SK-N-SH (cell line): ENCODE results near the gene EIF3F. TPM values are rescaled to one million over a fixed set of nuclear protein-coding genes. Genes with fewer than 3 reads are reported as not detected.
A peak's percentile ranks its signal among the peaks of the same experiment; 100 is the strongest.

Experiments
- CTCF ChIA-PET: fragments of 300-600, 350-600 bp; formaldehyde crosslinking; extraction: SDS; loops from one replicate; lab custom pipeline; 2021; lab: Yijun Ruan, JAX
- POLR2A ChIA-PET: fragments of 350-600 bp; sonication (Branson Sonifier 250); formaldehyde crosslinking; extraction: SDS; loops from one replicate; lab custom pipeline; 2020; ENCODE audit warnings: antibody characterized with exemption, inconsistent platforms; lab: Yijun Ruan, JAX
- DNase-seq: peaks from one replicate; pipeline ENCODE4 v3.0.0; 2012
- H2AFZ ChIP-seq: fragments of 200-600 bp; sonication (generic); 2 replicates; pipeline ENCODE4 v1.8.1; 2016; ENCODE audit warnings: antibody characterized with exemption, mild to moderate bottlenecking, low read depth
- H3F3A ChIP-seq: fragments of 200-600 bp; sonication (generic); replicated peaks from 2 replicates; pipeline ENCODE3; 2016; ENCODE audit warnings: antibody characterized with exemption, mild to moderate bottlenecking; ENCODE audit not compliant: insufficient read depth
- H3K27ac ChIP-seq, 2 experiments: fragments of 200-500 bp in 1 of 2; fragments of 200-600 bp in 1 of 2; sonication (Bioruptor generic) in 1 of 2; sonication (generic), shearing (Covaris generic) in 1 of 2; 2 replicates each; pipeline versions ENCODE4 v1.5.1 to v1.6.1; 2014 to 2016; ENCODE audit warnings: low read depth in 2 of 2, inconsistent platforms in 1 of 2, low read length in 1 of 2, mild to moderate bottlenecking in 1 of 2, mixed read lengths in 1 of 2
- H3K27me3 ChIP-seq: fragments of 200-600 bp; sonication (generic), shearing (Covaris generic); 2 replicates; pipeline ENCODE4 v1.6.1; 2016; ENCODE audit warnings: mixed run types; ENCODE audit not compliant: insufficient read depth
- H3K36me3 ChIP-seq, 2 experiments: fragments of 200-500 bp in 1 of 2; fragments of 200-600 bp in 1 of 2; sonication (Bioruptor generic) in 1 of 2; sonication (generic) in 1 of 2; replicated peaks in 1 of 2; 2 replicates each; pipeline versions ENCODE3 to v1.5.1; 2014 to 2016; ENCODE audit warnings: low read length in 1 of 2, mild to moderate bottlenecking in 1 of 2; ENCODE audit not compliant: insufficient read depth in 2 of 2, control insufficient read depth in 1 of 2
- H3K4me1 ChIP-seq, 2 experiments: fragments of 200-500 bp in 1 of 2; fragments of 200-600 bp in 1 of 2; sonication (Bioruptor generic) in 1 of 2; sonication (generic), shearing (Covaris generic) in 1 of 2; 2 replicates each; pipeline versions ENCODE4 v1.5.1 to v1.6.1; 2014 to 2016; ENCODE audit warnings: low read depth in 1 of 2, low read length in 1 of 2, mixed run types in 1 of 2; ENCODE audit not compliant: insufficient read depth in 2 of 2, control insufficient read depth in 1 of 2
- H3K4me2 ChIP-seq: fragments of 200-600 bp; sonication (generic), shearing (Covaris generic); 2 replicates; pipeline ENCODE4 v1.6.1; 2017; ENCODE audit warnings: mixed run types
- H3K4me3 ChIP-seq, 2 experiments: fragments of 200-500 bp in 1 of 2; fragments of 200-600 bp in 1 of 2; sonication (Bioruptor generic) in 1 of 2; sonication (generic), shearing (Covaris generic) in 1 of 2; 2 replicates each; pipeline versions ENCODE4 v1.5.1 to v1.8.1; 2014 to 2016; ENCODE audit warnings: low read depth in 2 of 2, inconsistent platforms in 1 of 2, low read length in 1 of 2, mild to moderate bottlenecking in 1 of 2, mixed read lengths in 1 of 2, moderate library complexity in 1 of 2
- H3K79me2 ChIP-seq: fragments of 200-600 bp; sonication (generic); 2 replicates; pipeline ENCODE4 v1.8.1; 2017; ENCODE audit warnings: mild to moderate bottlenecking; ENCODE audit not compliant: insufficient read depth
- H3K9ac ChIP-seq: fragments of 200-600 bp; sonication (generic); 2 replicates; pipeline ENCODE4 v1.6.1; 2017; ENCODE audit warnings: mixed run types
- H3K9me2 ChIP-seq: fragments of 200-600 bp; sonication (generic); 2 replicates; pipeline ENCODE4 v1.6.1; 2017; ENCODE audit warnings: mixed run types
- H3K9me3 ChIP-seq: fragments of 200-600 bp; sonication (generic); 2 replicates; pipeline ENCODE4 v1.6.1; 2017; ENCODE audit warnings: mixed run types, mild to moderate bottlenecking, moderate library complexity
- H4K20me1 ChIP-seq: fragments of 200-600 bp; sonication (generic); 2 replicates; pipeline ENCODE4 v1.6.1; 2017; ENCODE audit warnings: mild to moderate bottlenecking, mixed run types; ENCODE audit not compliant: insufficient read depth
- CHD2 ChIP-seq: fragments of 150-350 bp; IDR thresholded peaks from 2 replicates; pipeline ENCODE4 v1.6.1; 2018; ENCODE audit warnings: low read length; ENCODE audit not compliant: partially characterized antibody
- ELF1 ChIP-seq: IDR thresholded peaks from 2 replicates; pipeline ENCODE4 v1.4.0; 2012
- EP300 ChIP-seq, 2 experiments: IDR thresholded peaks; 2 replicates each; pipeline versions ENCODE4 v1.4.0 to v1.6.1; 2012; ENCODE audit warnings: borderline replicate concordance in 1 of 2, low read depth in 1 of 2, low read length in 1 of 2
- FOXJ3 ChIP-seq: sonication (generic); formaldehyde crosslinking; IDR thresholded peaks from 2 replicates; pipeline ENCODE4 v1.5.1; 2020; ENCODE audit warnings: mild to moderate bottlenecking, missing genetic modification reagents
- GABPA ChIP-seq: IDR thresholded peaks from 2 replicates; pipeline ENCODE4 v1.4.0; 2012; ENCODE audit warnings: low read depth, mild to moderate bottlenecking
- JUND ChIP-seq: IDR thresholded peaks from 2 replicates; pipeline ENCODE4 v1.4.0; 2012
- MAX ChIP-seq: IDR thresholded peaks from 2 replicates; pipeline ENCODE4 v1.4.0; 2012; ENCODE audit warnings: low read depth
- NFIC ChIP-seq: IDR thresholded peaks from 2 replicates; pipeline ENCODE4 v1.4.0; 2012; ENCODE audit warnings: borderline replicate concordance
- NRF1 ChIP-seq: IDR thresholded peaks from 2 replicates; pipeline ENCODE4 v1.6.1; 2012; ENCODE audit warnings: low read depth, mild to moderate bottlenecking, low read length
- RAD21 ChIP-seq: IDR thresholded peaks from 2 replicates; pipeline ENCODE4 v1.6.1; 2012; ENCODE audit warnings: mild to moderate bottlenecking, low read length
- RFX5 ChIP-seq: IDR thresholded peaks from 2 replicates; pipeline ENCODE4 v1.6.1; 2012; ENCODE audit warnings: mild to moderate bottlenecking, improper control_type of control experiment, low read length
- SIN3A ChIP-seq: IDR thresholded peaks from 2 replicates; pipeline ENCODE4 v1.6.1; 2012; ENCODE audit warnings: low read depth, mild to moderate bottlenecking, low read length, moderate library complexity, borderline replicate concordance
- SMC3 ChIP-seq: IDR thresholded peaks from 2 replicates; pipeline ENCODE4 v1.6.1; 2012; ENCODE audit warnings: low read depth, low read length, improper control_type of control experiment
- TCF12 ChIP-seq: IDR thresholded peaks from 2 replicates; pipeline ENCODE4 v1.4.0; 2012
- USF1 ChIP-seq: IDR thresholded peaks from 2 replicates; pipeline ENCODE4 v1.4.0; 2012; ENCODE audit warnings: low read depth, borderline replicate concordance
- USF2 ChIP-seq: fragments of 150-350 bp; IDR thresholded peaks from 2 replicates; pipeline ENCODE4 v1.6.1; 2017; ENCODE audit warnings: antibody characterized with exemption, low read length, low read depth, borderline replicate concordance
- WGBS: methylation state at CpG from one replicate; pipeline ENCODE4 v1.1.6; 2017; ENCODE audit warnings: low lambda C conversion rate; 5-methylcytosine and 5-hydroxymethylcytosine counted together
- polyA plus RNA-seq, 3 experiments: library from polyadenylated mRNA; depleted of rRNA; stranded (reverse); fragments of >200 nt; gene quantifications; 2 replicates each; pipeline ENCODE4 v1.2.3, GENCODE V29; 2012
- TF ChIP-seq, protein P1 (sequence below): fragments of 150-350 bp; IDR thresholded peaks from 2 replicates; pipeline ENCODE4 v1.6.1; 2016; ENCODE audit warnings: mild to moderate bottlenecking, low read depth, low read length
- TF ChIP-seq, protein P2 (sequence below): fragments of 200-600 bp; sonication (generic); IDR thresholded peaks from 2 replicates; pipeline ENCODE4 v1.6.1; 2017; ENCODE audit warnings: antibody characterized with exemption, mild to moderate bottlenecking, moderate library complexity

EIF3F gene
- polyA plus RNA-seq, 1 of the 3 experiments (the other 2 are of a cell fraction) = 341 TPM

DNA sequence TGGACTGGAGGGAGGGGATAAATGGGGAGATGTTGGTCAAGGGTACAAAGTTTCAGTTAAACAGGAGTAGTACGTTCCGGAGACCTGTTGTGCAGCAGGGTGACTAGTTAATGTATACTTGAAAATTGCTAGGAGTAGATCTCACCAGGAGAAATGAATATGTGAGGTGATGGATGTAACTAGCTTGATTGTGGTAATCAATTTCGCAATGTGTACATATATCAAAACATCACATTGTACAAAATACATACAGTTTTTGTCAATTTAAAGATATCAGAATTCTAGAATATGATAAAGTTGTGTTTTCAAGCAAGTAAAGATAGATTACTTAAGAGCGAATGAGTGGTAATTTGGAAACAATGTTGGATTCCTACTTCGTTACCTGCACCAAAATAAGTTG, 13.3 kb downstream of the EIF3F start:
- H3K27me3 ChIP-seq = no peaks in the 10 kb centered on the region
- H4K20me1 ChIP-seq = no peaks in the 10 kb centered on the region
- H3K79me2 ChIP-seq = no peaks in the 10 kb centered on the region
- H3K9ac ChIP-seq = no peak overlapping the region
- H3K27ac ChIP-seq = no peak overlapping the region
- TF ChIP-seq USF1 (no peak), TCF12 (no peak), NFIC (no peak), SIN3A (no peak), ELF1 (no peak), GABPA (no peak), EP300 (IDR thresholded peaks at IDR 0.05; ENCODE audit: borderline replicate concordance in 1 of 2, low read depth in 1 of 2, low read length in 1 of 2) (no peak), RFX5 (no peak), RAD21 (no peak)
- TF ChIP-seq, protein P1, sequence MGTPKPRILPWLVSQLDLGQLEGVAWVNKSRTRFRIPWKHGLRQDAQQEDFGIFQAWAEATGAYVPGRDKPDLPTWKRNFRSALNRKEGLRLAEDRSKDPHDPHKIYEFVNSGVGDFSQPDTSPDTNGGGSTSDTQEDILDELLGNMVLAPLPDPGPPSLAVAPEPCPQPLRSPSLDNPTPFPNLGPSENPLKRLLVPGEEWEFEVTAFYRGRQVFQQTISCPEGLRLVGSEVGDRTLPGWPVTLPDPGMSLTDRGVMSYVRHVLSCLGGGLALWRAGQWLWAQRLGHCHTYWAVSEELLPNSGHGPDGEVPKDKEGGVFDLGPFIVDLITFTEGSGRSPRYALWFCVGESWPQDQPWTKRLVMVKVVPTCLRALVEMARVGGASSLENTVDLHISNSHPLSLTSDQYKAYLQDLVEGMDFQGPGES = no peak
- peaks cover 36 to 37% of the 10 kb centered on the region in 2 experiments for H3K36me3 ChIP-seq
- no peaks in the 10 kb centered on the region for H3K9me2 ChIP-seq
- ChIA-PET POLR2A (no interaction called here), CTCF (interaction anchor here (1.3 to 2.2 kb wide), 2 partner anchors 90 to 93 kb away, joined by 4 to 14 read pairs; no protein-coding TSS in a partner anchor)
- H3K4me3 ChIP-seq = no peak overlapping the region
- H3F3A ChIP-seq = peaks cover 16% of the 10 kb centered on the region
- H3K4me2 ChIP-seq = no peak overlapping the region
- H3K9me3 ChIP-seq = no peaks in the 10 kb centered on the region
- no peak overlapping the region for H2AFZ ChIP-seq
- H3K4me1 ChIP-seq = no peaks in the 10 kb centered on the region
- no peak for DNase-seq
- WGBS = 78% methylated on average over 5 of the region's 5 CpGs

DNA sequence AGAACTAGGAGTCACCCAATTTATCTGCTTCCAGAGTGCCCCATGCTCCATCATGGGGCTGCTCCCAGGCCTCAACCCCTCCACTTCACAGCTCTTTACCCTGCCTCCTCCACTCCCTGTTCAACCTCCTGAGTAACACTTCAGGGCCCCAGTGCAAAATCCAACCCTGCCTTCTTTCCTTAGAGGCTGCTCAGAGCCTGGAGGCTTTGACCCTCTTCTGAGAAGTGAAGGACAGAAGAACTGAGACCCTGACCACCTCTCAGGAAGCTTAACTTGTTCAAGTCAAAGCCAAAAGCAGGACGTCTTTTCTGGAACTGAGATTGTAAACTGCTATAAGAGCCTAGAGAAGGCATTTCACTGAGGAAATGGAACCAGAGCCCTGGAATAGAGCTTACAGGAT, 15.5 kb downstream of the EIF3F start:
- POLR2A ChIA-PET = no interaction called here
- H3K79me2 ChIP-seq = no peaks in the 10 kb centered on the region
- H3K4me1 ChIP-seq = no peaks in the 10 kb centered on the region
- no peak overlapping the region for H2AFZ ChIP-seq
- no peaks in the 10 kb centered on the region for H3K9me3 ChIP-seq
- H3K4me3 ChIP-seq = no peak overlapping the region
- TF ChIP-seq TCF12 (no peak), JUND (0 out of 2 replicates have a peak, but pooled peaks have one; percentile 2)
- TF ChIP-seq, all 33 proteins: peak for 1
- Histone ChIP-seq H3K9ac (no peak overlapping the region), H3K4me2 (no peak overlapping the region), H3F3A (peaks cover 16% of the 10 kb centered on the region), H3K36me3 (peaks cover 13 to 14% of the 10 kb centered on the region in 2 experiments), H3K27ac (no peak overlapping the region), H3K27me3 (no peaks in the 10 kb centered on the region), H4K20me1 (no peaks in the 10 kb centered on the region), H3K9me2 (no peaks in the 10 kb centered on the region)
- DNase-seq = no peak
- CTCF ChIA-PET = interaction anchor here (1.2 to 11.1 kb wide), 4 partner anchors 16 to 94 kb away, joined by 3 to 574 read pairs (median 5); partner anchors contain the start of gene EIF3F
- 73% methylated on average over 1 of the region's 1 CpG for WGBS

DNA sequence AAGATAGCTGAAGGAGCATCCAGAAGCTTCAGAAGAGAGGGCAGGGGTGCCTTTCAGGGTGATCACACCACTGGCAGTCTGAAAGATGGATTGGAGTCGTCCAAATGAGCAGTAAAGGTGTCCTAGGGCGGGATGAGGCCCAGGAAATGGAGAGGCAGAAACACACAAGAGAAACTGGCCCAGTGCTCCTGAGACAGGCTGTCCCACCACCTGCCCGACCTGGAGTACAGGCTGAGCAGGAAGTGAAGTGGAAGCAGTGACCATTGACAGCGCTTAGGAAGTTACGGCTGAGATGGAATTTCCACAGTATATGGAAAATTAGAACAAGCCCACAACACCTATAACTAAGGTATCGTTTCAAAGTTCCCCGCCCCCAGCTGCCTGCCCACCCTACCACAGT, 16.1 kb downstream of the EIF3F start:
- Histone ChIP-seq H3K9ac (no peak overlapping the region), H2AFZ (no peak overlapping the region), H4K20me1 (no peaks in the 10 kb centered on the region), H3K4me1 (no peaks in the 10 kb centered on the region), H3K4me2 (no peak overlapping the region), H3F3A (peaks cover 14% of the 10 kb centered on the region), H3K4me3 (no peak overlapping the region), H3K9me2 (no peaks in the 10 kb centered on the region), H3K79me2 (no peaks in the 10 kb centered on the region), H3K27me3 (no peaks in the 10 kb centered on the region), H3K27ac (no peak overlapping the region), H3K9me3 (no peaks in the 10 kb centered on the region), H3K36me3 (peaks cover 8 to 9% of the 10 kb centered on the region in 2 experiments)
- no peak for TF ChIP-seq SMC3
- no peak for TF ChIP-seq EP300 (IDR thresholded peaks at IDR 0.05; ENCODE audit: borderline replicate concordance in 1 of 2, low read depth in 1 of 2, low read length in 1 of 2)
- TF ChIP-seq GABPA = no peak
- TF ChIP-seq MAX = no peak
- no peak for TF ChIP-seq CHD2
- TF ChIP-seq, protein P2, sequence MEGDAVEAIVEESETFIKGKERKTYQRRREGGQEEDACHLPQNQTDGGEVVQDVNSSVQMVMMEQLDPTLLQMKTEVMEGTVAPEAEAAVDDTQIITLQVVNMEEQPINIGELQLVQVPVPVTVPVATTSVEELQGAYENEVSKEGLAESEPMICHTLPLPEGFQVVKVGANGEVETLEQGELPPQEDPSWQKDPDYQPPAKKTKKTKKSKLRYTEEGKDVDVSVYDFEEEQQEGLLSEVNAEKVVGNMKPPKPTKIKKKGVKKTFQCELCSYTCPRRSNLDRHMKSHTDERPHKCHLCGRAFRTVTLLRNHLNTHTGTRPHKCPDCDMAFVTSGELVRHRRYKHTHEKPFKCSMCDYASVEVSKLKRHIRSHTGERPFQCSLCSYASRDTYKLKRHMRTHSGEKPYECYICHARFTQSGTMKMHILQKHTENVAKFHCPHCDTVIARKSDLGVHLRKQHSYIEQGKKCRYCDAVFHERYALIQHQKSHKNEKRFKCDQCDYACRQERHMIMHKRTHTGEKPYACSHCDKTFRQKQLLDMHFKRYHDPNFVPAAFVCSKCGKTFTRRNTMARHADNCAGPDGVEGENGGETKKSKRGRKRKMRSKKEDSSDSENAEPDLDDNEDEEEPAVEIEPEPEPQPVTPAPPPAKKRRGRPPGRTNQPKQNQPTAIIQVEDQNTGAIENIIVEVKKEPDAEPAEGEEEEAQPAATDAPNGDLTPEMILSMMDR = no peak
- no peak for TF ChIP-seq RAD21
- TF ChIP-seq USF2 = no peak
- no peak for TF ChIP-seq NRF1
- no peak for TF ChIP-seq FOXJ3 (CRISPR knock-in tag)
- DNase-seq = no peak
- ChIA-PET CTCF (interaction anchor here (1.2 to 11.1 kb wide), 4 partner anchors 16 to 93 kb away, joined by 3 to 574 read pairs (median 5); partner anchors contain the start of gene EIF3F), POLR2A (no interaction called here)
- WGBS = 88% methylated on average over 7 of the region's 7 CpGs
